H1 (cell line): ENCODE data around the gene KCNQ1OT1. TPM values are rescaled to one million over a fixed set of nuclear protein-coding genes. Genes with fewer than 3 reads are reported as not detected.

Experiments
- CTCF ChIA-PET: fragments of 300-600 bp; sonication (Branson Sonifier 250); formaldehyde crosslinking; loops from one replicate; lab custom pipeline; 2021; ENCODE audit not compliant: partially characterized antibody; lab: Charles Lee
- POLR2A ChIA-PET: fragments of 300-600 bp; sonication (Branson Sonifier 250); formaldehyde crosslinking; loops from one replicate; lab custom pipeline; 2021; ENCODE audit warnings: inconsistent platforms; ENCODE audit not compliant: partially characterized antibody; lab: Charles Lee
- DNase-seq, 2 experiments: peaks; one replicate each; pipeline versions ENCODE4 v3.0.0 to v3.0.0-alpha.2; 2010 to 2022; ENCODE audit warnings: low spot score in 2 of 2, low read depth in 1 of 2, mixed read lengths in 1 of 2
- FAIRE-seq: peaks from 2 replicates; lab custom pipeline; 2011; peaks lifted over from hg19 to GRCh38; lab: Jason Lieb, UNC
- H2AFZ ChIP-seq: 2 replicates; pipeline ENCODE4 v1.8.1; 2012; ENCODE audit warnings: low read length, inconsistent platforms
- H2AK5ac ChIP-seq: 2 replicates; pipeline ENCODE4 v1.6.1; 2013; ENCODE audit warnings: low read depth, low read length
- H2BK120ac ChIP-seq: replicated peaks from 2 replicates; pipeline ENCODE3; 2013; ENCODE audit warnings: low read depth, low read length, inconsistent platforms
- H2BK12ac ChIP-seq: 2 replicates; pipeline ENCODE4 v1.6.1; 2013; ENCODE audit warnings: low read depth, low read length
- H2BK15ac ChIP-seq: 2 replicates; pipeline ENCODE4 v1.6.1; 2013; ENCODE audit warnings: low read length
- H2BK20ac ChIP-seq: 2 replicates; pipeline ENCODE4 v1.6.1; 2013; ENCODE audit warnings: low read length
- H2BK5ac ChIP-seq: 2 replicates; pipeline ENCODE4 v1.6.1; 2013; ENCODE audit warnings: low read depth, low read length
- H3K14ac ChIP-seq: 2 replicates; pipeline ENCODE4 v1.6.1; 2013; ENCODE audit warnings: inconsistent platforms; ENCODE audit not compliant: insufficient read length
- H3K18ac ChIP-seq: 2 replicates; pipeline ENCODE4 v1.6.1; 2013; ENCODE audit warnings: low read length; ENCODE audit errors: extremely low read depth
- H3K23ac ChIP-seq: 2 replicates; pipeline ENCODE4 v1.6.1; 2013; ENCODE audit warnings: inconsistent platforms; ENCODE audit not compliant: insufficient read length
- H3K23me2 ChIP-seq: 2 replicates; pipeline ENCODE4 v1.6.1; 2013; ENCODE audit warnings: low read depth, low read length
- H3K27ac ChIP-seq: 2 replicates; pipeline ENCODE4 v1.6.1; 2011; ENCODE audit warnings: low read depth, low read length, inconsistent platforms
- H3K27me3 ChIP-seq, 4 experiments: replicated peaks in 1 of 4; 1 replicate in 1 of 4; 2 replicates in 3 of 4; pipeline versions ENCODE4 v1.6.1 to v1.8.1; 2011 to 2013; ENCODE audit warnings: low read length in 3 of 4, mild to moderate bottlenecking in 3 of 4, inconsistent platforms in 2 of 4, mixed read lengths in 2 of 4, moderate library complexity in 1 of 4; ENCODE audit not compliant: control insufficient read depth in 3 of 4, insufficient read depth in 3 of 4; ENCODE audit errors: extremely low read depth in 1 of 4
- H3K36me3 ChIP-seq, 4 experiments: 2 replicates each; pipeline versions ENCODE4 v1.6.1 to v1.8.1; 2011 to 2013; ENCODE audit warnings: mild to moderate bottlenecking in 4 of 4, low read length in 3 of 4, moderate library complexity in 2 of 4, control low read depth in 1 of 4, inconsistent platforms in 1 of 4; ENCODE audit not compliant: insufficient read depth in 4 of 4, control insufficient read depth in 2 of 4
- H3K4ac ChIP-seq: replicated peaks from 2 replicates; pipeline ENCODE3; 2013; ENCODE audit warnings: low read length, low read depth, mixed read lengths, inconsistent platforms; ENCODE audit not compliant: insufficient read length
- H3K4me1 ChIP-seq, 4 experiments: replicated peaks in 1 of 4; 1 replicate in 1 of 4; 2 replicates in 3 of 4; pipeline versions ENCODE4 v1.6.1 to v1.8.1; 2011 to 2013; ENCODE audit warnings: low read length in 3 of 4, inconsistent platforms in 2 of 4, mixed read lengths in 1 of 4; ENCODE audit not compliant: insufficient read depth in 4 of 4, control insufficient read depth in 3 of 4
- H3K4me2 ChIP-seq, 2 experiments: 2 replicates each; pipeline versions ENCODE4 v1.6.1 to v1.8.1; 2011 to 2013; ENCODE audit warnings: low read depth in 2 of 2, low read length in 2 of 2, control low read depth in 1 of 2, inconsistent platforms in 1 of 2, mild to moderate bottlenecking in 1 of 2; ENCODE audit not compliant: insufficient read depth in 1 of 2
- H3K4me3 ChIP-seq, 4 experiments: fragments of 200-600, 300-600 bp in 1 of 4; sonication (generic), shearing (Covaris generic), sonication (Bioruptor Twin) in 1 of 4; 2 replicates each; pipeline versions ENCODE4 v1.5.1 to v1.8.1; 2011 to 2016; ENCODE audit warnings: low read length in 4 of 4, low read depth in 3 of 4, control low read depth in 2 of 4, inconsistent platforms in 2 of 4, mild to moderate bottlenecking in 2 of 4, mixed read lengths in 1 of 4, moderate library complexity in 1 of 4; ENCODE audit not compliant: insufficient read depth in 2 of 4; ENCODE audit errors: extremely low read depth in 1 of 4
- H3K56ac ChIP-seq: replicated peaks from 2 replicates; pipeline ENCODE3; 2013; ENCODE audit warnings: low read depth, mild to moderate bottlenecking, mixed read lengths, low read length, inconsistent platforms; ENCODE audit not compliant: insufficient read length
- H3K79me1 ChIP-seq: 2 replicates; pipeline ENCODE4 v1.6.1; 2013; ENCODE audit warnings: low read depth, low read length, control low read depth
- H3K79me2 ChIP-seq, 2 experiments: 2 replicates each; pipeline versions ENCODE4 v1.6.1 to v1.8.1; 2012 to 2013; ENCODE audit warnings: low read length in 2 of 2, mild to moderate bottlenecking in 2 of 2, inconsistent platforms in 1 of 2; ENCODE audit not compliant: insufficient read depth in 2 of 2, control insufficient read depth in 1 of 2
- H3K9ac ChIP-seq, 4 experiments: replicated peaks in 1 of 4; 1 replicate in 1 of 4; 2 replicates in 3 of 4; pipeline versions ENCODE4 v1.6.1 to v1.8.1; 2011 to 2013; ENCODE audit warnings: low read depth in 3 of 4, low read length in 3 of 4, control low read depth in 2 of 4, mild to moderate bottlenecking in 2 of 4, moderate library complexity in 2 of 4, inconsistent platforms in 1 of 4; ENCODE audit errors: extremely low read depth in 1 of 4
- H3K9me3 ChIP-seq, 2 experiments: 2 replicates each; pipeline versions ENCODE4 v1.6.1 to v1.8.1; 2012 to 2013; ENCODE audit warnings: mild to moderate bottlenecking in 2 of 2, moderate library complexity in 2 of 2, control low read depth in 1 of 2, inconsistent platforms in 1 of 2, low read depth in 1 of 2, low read length in 1 of 2, mixed read lengths in 1 of 2; ENCODE audit not compliant: insufficient read depth in 2 of 2
- H4K20me1 ChIP-seq, 2 experiments: replicated peaks in 1 of 2; 2 replicates each; pipeline versions ENCODE3 to v1.8.1; 2011 to 2013; ENCODE audit warnings: inconsistent platforms in 2 of 2, low read length in 2 of 2, mild to moderate bottlenecking in 1 of 2; ENCODE audit not compliant: insufficient read depth in 2 of 2, control insufficient read depth in 1 of 2
- H4K5ac ChIP-seq: 2 replicates; pipeline ENCODE4 v1.6.1; 2013; ENCODE audit warnings: low read length, low read depth, mixed read lengths, inconsistent platforms; ENCODE audit not compliant: insufficient read length
- H4K8ac ChIP-seq: 2 replicates; pipeline ENCODE4 v1.8.0; 2013; ENCODE audit warnings: mild to moderate bottlenecking, moderate library complexity, low read length, inconsistent platforms; ENCODE audit not compliant: insufficient read depth; ENCODE audit errors: extremely low read depth
- H4K91ac ChIP-seq: replicated peaks from 2 replicates; pipeline ENCODE3; 2013; ENCODE audit warnings: low read length, mixed read lengths, inconsistent platforms; ENCODE audit not compliant: insufficient read length
- ASH2L ChIP-seq: fragments of 200-600, 300-600 bp; sonication (generic); IDR thresholded peaks from one replicate; pipeline ENCODE4 v1.7.1; 2017; ENCODE audit warnings: low read length
- CREB1 ChIP-seq: IDR thresholded peaks from 2 replicates; pipeline ENCODE4 v1.6.1; 2012; ENCODE audit warnings: inconsistent platforms
- GABPA ChIP-seq: IDR thresholded peaks from 2 replicates; pipeline ENCODE4 v1.6.1; 2011; ENCODE audit warnings: mild to moderate bottlenecking, low read length, moderate library complexity, borderline replicate concordance; ENCODE audit not compliant: insufficient read depth
- MAFK ChIP-seq: IDR thresholded peaks from 2 replicates; pipeline ENCODE4 v1.6.1; 2012; ENCODE audit warnings: low read depth, mild to moderate bottlenecking, improper control_type of control experiment, low read length
- NANOG ChIP-seq: IDR thresholded peaks from 2 replicates; pipeline ENCODE4 v1.6.1; 2011; ENCODE audit warnings: low read length, low read depth, mild to moderate bottlenecking, inconsistent platforms; ENCODE audit not compliant: insufficient read depth, poor library complexity, severe bottlenecking
- POLR2AphosphoS5 ChIP-seq: IDR thresholded peaks from 2 replicates; pipeline ENCODE4 v1.6.1; 2011; ENCODE audit warnings: low read depth, low read length
- SIX5 ChIP-seq: IDR thresholded peaks from 2 replicates; pipeline ENCODE4 v1.6.1; 2011; ENCODE audit warnings: mild to moderate bottlenecking, low read depth, low read length
- ZNF274 ChIP-seq: IDR thresholded peaks from 2 replicates; pipeline ENCODE4 v1.7.0; 2012; ENCODE audit warnings: low read length, borderline replicate concordance; ENCODE audit errors: extremely low read depth
- WGBS, 2 experiments: shearing (Covaris generic) in 1 of 2; methylation state at CpG; one replicate each; pipeline versions ENCODE4 v1.1.6 to v1.1.7; 2013 to 2015; ENCODE audit warnings: low lambda C conversion rate in 2 of 2, mixed read lengths in 2 of 2, inconsistent platforms in 1 of 2, low coverage in 1 of 2, missing lambda C conversion rate in 1 of 2; ENCODE audit not compliant: insufficient replicate concordance in 2 of 2, insufficient coverage in 1 of 2, insufficient read length in 1 of 2; ENCODE audit errors: extremely low coverage in 1 of 2, missing lambda C conversion rate in 1 of 2; 5-methylcytosine and 5-hydroxymethylcytosine counted together
- polyA plus RNA-seq, 7 experiments: library from polyadenylated mRNA; depleted of rRNA in 3 of 7; stranded (reverse) in 5 of 7; unstranded in 2 of 7; fragments of >200 nt in 5 of 7; fragments of 200-250 nt in 2 of 7; gene quantifications; 1 replicate in 5 of 7; 2 replicates in 1 of 7; 4 replicates in 1 of 7; pipeline versions ENCODE4 v1.2.1 to v1.2.3, GENCODE V29; 2011 to 2013; ENCODE audit warnings: missing spikeins in 2 of 7, mixed read lengths in 2 of 7
- total RNA-seq: library from RNA; stranded (reverse); fragmentation: NEBNext Ultra II Directional; extraction: Animal tissue kit (Norgen Biotek cat#: 25700); gene quantifications from 2 replicates; pipeline ENCODE4 v1.2.1, GENCODE V29; 2021
- TF ChIP-seq, protein P1 (sequence below), 3 experiments: IDR thresholded peaks; 1 replicate in 2 of 3; 2 replicates in 1 of 3; pipeline versions ENCODE4 v1.5.1 to v1.6.1; 2011; ENCODE audit warnings: low read length in 3 of 3, mild to moderate bottlenecking in 3 of 3, inconsistent platforms in 2 of 3, low read depth in 1 of 3, moderate library complexity in 1 of 3; ENCODE audit not compliant: insufficient read depth in 1 of 3; ENCODE audit errors: control extremely low read depth in 1 of 3

KCNQ1OT1 gene
- total and polyA plus RNA-seq, 2 of the 8 experiments (the other 6 are each of a cell fraction or from before 2014, with no cell fraction given): 0.21 to 1.2 TPM

DNA sequence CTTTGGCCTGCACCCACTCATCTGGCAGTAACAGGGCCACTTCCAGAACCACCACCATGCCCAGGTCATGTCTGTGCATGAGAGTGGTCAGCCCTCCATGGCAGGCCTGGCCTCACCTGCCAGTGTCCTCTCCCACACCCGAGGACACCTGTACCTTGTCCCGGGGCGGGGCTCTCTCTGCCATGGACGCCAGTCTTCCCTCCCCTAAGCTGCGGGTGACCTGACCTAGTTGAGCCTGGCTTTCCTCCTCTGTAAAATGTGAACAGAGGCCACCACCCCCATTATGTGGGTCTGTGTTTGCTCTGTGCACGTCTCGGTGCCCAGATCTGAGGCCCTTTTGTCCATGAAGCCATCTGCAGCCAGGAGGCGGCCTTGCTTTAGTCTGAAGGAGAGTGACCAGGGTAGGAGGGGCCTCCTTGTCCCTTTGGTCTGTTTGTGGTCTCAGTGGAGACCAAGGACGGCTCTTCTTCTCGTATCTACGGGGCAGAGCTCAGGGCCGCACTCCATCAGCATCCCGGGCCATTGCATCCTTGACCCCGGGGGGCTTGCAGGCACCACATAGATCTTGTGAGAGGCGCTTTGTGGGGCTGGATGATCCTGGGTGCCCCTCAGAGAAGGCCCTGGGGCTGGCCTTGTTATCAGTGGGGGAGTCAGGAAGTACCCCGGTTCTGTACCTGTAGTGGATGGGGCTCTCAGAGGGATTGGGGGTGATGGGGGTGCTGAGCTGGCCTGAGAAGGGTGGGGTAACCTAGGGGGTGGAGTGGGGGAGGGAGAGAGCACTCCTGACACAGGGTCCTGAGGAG, 133.4 kb downstream of the KCNQ1OT1 start:
- no peak overlapping the region for H3K9ac ChIP-seq
- H3K4me3 ChIP-seq: no peak overlapping the region
- no peak overlapping the region for H3K14ac ChIP-seq
- no peak for FAIRE-seq
- no peak overlapping the region for H2BK20ac ChIP-seq
- H3K9me3 ChIP-seq: peaks cover 0 to 5% of the 10 kb centered on the region in 2 experiments; a peak in 1 of 4 replicates
- no peaks in the 10 kb centered on the region for H3K36me3 ChIP-seq
- H2BK15ac ChIP-seq: no peak overlapping the region
- no peak overlapping the region for H2AK5ac ChIP-seq
- ChIA-PET POLR2A (no interaction called here), CTCF (interaction anchor here (0.6 to 7.6 kb wide), 10 partner anchors 31 to 324 kb away, joined by 3 to 51 read pairs (median 4); no protein-coding TSS in a partner anchor)
- no peak overlapping the region for H3K27ac ChIP-seq
- no peak overlapping the region for H3K23ac ChIP-seq
- no peak overlapping the region for H2BK120ac ChIP-seq
- no peak overlapping the region for H2BK12ac ChIP-seq
- no peak overlapping the region; the same call in 1 of the 2 replicates for H4K8ac ChIP-seq
- no peak overlapping the region for H3K18ac ChIP-seq
- H2AFZ ChIP-seq: no peak overlapping the region
- H3K27me3 ChIP-seq: peaks cover 0 to 51% (median 34%) of the 10 kb centered on the region in 4 experiments; a peak in 6 of 7 replicates
- 91% methylated on average over 15 of the region's 16 CpGs; no CpG with 5 or more reads in 1 of the 2 experiments for WGBS, 2 experiments
- no peaks in the 10 kb centered on the region for H3K79me1 ChIP-seq
- no peak overlapping the region for H4K5ac ChIP-seq
- H3K4ac ChIP-seq: no peak overlapping the region
- H4K91ac ChIP-seq: no peak overlapping the region
- no peak overlapping the region for H2BK5ac ChIP-seq
- DNase-seq: no peak
- no peak overlapping the region for H3K56ac ChIP-seq
- H3K4me1 ChIP-seq: peaks cover 0 to 5% (median under 1%) of the 10 kb centered on the region in 4 experiments; a peak in 3 of 7 replicates
- H3K4me2 ChIP-seq: no peak overlapping the region
- no peaks in the 10 kb centered on the region for H3K23me2 ChIP-seq
- H3K79me2 ChIP-seq: no peaks in the 10 kb centered on the region
- peaks cover 0 to 5% of the 10 kb centered on the region in 2 experiments for H4K20me1 ChIP-seq
- no peak for TF ChIP-seq ZNF274
- TF ChIP-seq, protein P1, sequence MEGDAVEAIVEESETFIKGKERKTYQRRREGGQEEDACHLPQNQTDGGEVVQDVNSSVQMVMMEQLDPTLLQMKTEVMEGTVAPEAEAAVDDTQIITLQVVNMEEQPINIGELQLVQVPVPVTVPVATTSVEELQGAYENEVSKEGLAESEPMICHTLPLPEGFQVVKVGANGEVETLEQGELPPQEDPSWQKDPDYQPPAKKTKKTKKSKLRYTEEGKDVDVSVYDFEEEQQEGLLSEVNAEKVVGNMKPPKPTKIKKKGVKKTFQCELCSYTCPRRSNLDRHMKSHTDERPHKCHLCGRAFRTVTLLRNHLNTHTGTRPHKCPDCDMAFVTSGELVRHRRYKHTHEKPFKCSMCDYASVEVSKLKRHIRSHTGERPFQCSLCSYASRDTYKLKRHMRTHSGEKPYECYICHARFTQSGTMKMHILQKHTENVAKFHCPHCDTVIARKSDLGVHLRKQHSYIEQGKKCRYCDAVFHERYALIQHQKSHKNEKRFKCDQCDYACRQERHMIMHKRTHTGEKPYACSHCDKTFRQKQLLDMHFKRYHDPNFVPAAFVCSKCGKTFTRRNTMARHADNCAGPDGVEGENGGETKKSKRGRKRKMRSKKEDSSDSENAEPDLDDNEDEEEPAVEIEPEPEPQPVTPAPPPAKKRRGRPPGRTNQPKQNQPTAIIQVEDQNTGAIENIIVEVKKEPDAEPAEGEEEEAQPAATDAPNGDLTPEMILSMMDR (IDR thresholded peaks at IDR 0.05; ENCODE audit: control extremely low read depth in 1 of 3, insufficient read depth in 1 of 3, low read depth in 1 of 3, low read length in 3 of 3): peak in 2 of 3 experiments; percentile 19 to 24; a peak in 2 of 4 replicates
- no peak for TF ChIP-seq MAFK
- no peak for TF ChIP-seq NANOG
- TF ChIP-seq CREB1: no peak
- TF ChIP-seq POLR2AphosphoS5: no peak
- no peak for TF ChIP-seq ASH2L
- no peak for TF ChIP-seq GABPA
- no peak for TF ChIP-seq SIX5
